Uterus (tissue), 4 donors: ENCODE measurements around the gene MLF2. TPM values are rescaled to one million over a fixed set of nuclear protein-coding genes. Genes with fewer than 3 reads are reported as not detected.

Source experiments
- DNase-seq, 2 donors: peaks; one replicate each; pipeline ENCODE4 v3.0.0-alpha.2; 2019 to 2020
- H3K27ac ChIP-seq, 2 donors: fragments of 200-600 bp; sonication (generic); 1 replicate in 1 of 2; 2 replicates in 1 of 2; pipeline ENCODE4 v1.5.1; 2016 to 2018
- H3K27me3 ChIP-seq, 2 donors: fragments of 200-600 bp; sonication (generic); one replicate each; pipeline ENCODE4 v1.5.1; 2018 to 2019; ENCODE audit warnings: control low read depth in 1 of 2
- H3K36me3 ChIP-seq, 2 donors: fragments of 200-600 bp; sonication (generic); one replicate each; pipeline ENCODE4 v1.5.1; 2019; ENCODE audit warnings: control low read depth in 1 of 2
- H3K4me1 ChIP-seq, 2 donors: fragments of 200-600 bp; sonication (generic); one replicate each; pipeline ENCODE4 v1.5.1; 2018 to 2019; ENCODE audit warnings: control low read depth in 1 of 2
- H3K4me3 ChIP-seq, 2 donors: fragments of 200-600 bp; sonication (generic); 1 replicate in 1 of 2; 2 replicates in 1 of 2; pipeline ENCODE4 v1.5.1; 2018 to 2019; ENCODE audit warnings: mild to moderate bottlenecking in 1 of 2
- H3K9me3 ChIP-seq, 2 donors: fragments of 200-600 bp; sonication (generic); one replicate each; pipeline ENCODE4 v1.5.1; 2019; ENCODE audit warnings: control low read depth in 1 of 2
- POLR2A ChIP-seq, 2 donors: fragments of 450-650 bp; IDR thresholded peaks; one replicate each; pipeline ENCODE4 v1.6.1; 2016; ENCODE audit warnings: antibody characterized with exemption in 2 of 2, mild to moderate bottlenecking in 1 of 2, moderate library complexity in 1 of 2
- intact Hi-C: fragments of 100-400 bp; cut with DNase I; formaldehyde crosslinking; loops from one replicate; pipeline ENCODE4 v1.15.1; 2023; ENCODE audit warnings: low total_unique reads
- total RNA-seq, 4 donors: library from RNA; depleted of rRNA in 3 of 4; stranded (reverse); fragments of >200 nt in 3 of 4; gene quantifications; one replicate each; pipeline versions ENCODE4 v1.1.0 to v1.2.4, GENCODE V29; 2014 to 2023
- TF ChIP-seq, protein P1 (sequence below), 4 experiments: fragments of 200-600 bp in 2 of 4; fragments of 450-650 bp in 2 of 4; sonication (generic) in 2 of 4; IDR thresholded peaks; one replicate each; pipeline ENCODE4 v1.5.1; 2016 to 2019; ENCODE audit warnings: antibody characterized with exemption in 4 of 4, mild to moderate bottlenecking in 2 of 4, moderate library complexity in 1 of 4
- donor health status: DM: yes; HTN: yes; CAD: no.

The MLF2 gene
- total RNA-seq, 4 donors from 2014 or later = 124 to 408 (median 147) TPM

- no peaks in the 10 kb centered on the region for H3K36me3 ChIP-seq
- no peak for TF ChIP-seq POLR2A (IDR thresholded peaks at IDR 0.05)
- TF ChIP-seq, protein P1, sequence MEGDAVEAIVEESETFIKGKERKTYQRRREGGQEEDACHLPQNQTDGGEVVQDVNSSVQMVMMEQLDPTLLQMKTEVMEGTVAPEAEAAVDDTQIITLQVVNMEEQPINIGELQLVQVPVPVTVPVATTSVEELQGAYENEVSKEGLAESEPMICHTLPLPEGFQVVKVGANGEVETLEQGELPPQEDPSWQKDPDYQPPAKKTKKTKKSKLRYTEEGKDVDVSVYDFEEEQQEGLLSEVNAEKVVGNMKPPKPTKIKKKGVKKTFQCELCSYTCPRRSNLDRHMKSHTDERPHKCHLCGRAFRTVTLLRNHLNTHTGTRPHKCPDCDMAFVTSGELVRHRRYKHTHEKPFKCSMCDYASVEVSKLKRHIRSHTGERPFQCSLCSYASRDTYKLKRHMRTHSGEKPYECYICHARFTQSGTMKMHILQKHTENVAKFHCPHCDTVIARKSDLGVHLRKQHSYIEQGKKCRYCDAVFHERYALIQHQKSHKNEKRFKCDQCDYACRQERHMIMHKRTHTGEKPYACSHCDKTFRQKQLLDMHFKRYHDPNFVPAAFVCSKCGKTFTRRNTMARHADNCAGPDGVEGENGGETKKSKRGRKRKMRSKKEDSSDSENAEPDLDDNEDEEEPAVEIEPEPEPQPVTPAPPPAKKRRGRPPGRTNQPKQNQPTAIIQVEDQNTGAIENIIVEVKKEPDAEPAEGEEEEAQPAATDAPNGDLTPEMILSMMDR (IDR thresholded peaks at IDR 0.05) = no peak
- intact Hi-C loops = no loop called here
These were observed 22.5 kb upstream of the MLF2 start for GRCh38 chr12:6775185-6776174.

DNA sequence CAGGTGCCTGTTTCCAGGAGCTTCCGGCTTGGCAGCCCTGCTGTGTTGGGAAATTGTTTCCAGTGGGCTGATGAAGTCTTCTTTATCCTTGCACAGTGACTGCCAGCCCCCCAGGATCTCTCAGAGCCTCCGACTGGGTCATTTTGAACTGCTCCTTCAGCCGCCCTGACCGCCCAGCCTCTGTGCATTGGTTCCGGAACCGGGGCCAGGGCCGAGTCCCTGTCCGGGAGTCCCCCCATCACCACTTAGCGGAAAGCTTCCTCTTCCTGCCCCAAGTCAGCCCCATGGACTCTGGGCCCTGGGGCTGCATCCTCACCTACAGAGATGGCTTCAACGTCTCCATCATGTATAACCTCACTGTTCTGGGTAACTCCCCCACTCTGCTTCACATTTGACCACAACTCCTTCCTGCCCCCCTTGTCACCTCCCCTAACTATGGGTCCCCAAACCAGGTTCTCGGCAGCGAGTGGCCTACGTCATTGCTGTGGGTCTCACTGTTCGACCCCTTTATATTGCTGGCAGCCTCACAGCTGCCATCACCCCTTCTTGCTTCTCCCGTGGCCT lies 21.6 kb upstream of the MLF2 start:
- TF ChIP-seq, protein P1 (IDR thresholded peaks at IDR 0.05) = no peak
- no peak for TF ChIP-seq POLR2A (IDR thresholded peaks at IDR 0.05)
- no peaks in the 10 kb centered on the region for H3K36me3 ChIP-seq
- no peaks in the 10 kb centered on the region for H3K9me3 ChIP-seq
- H3K27ac ChIP-seq = peak overlapping the region; percentile 74 to 98
- no peak for DNase-seq
- no peaks in the 10 kb centered on the region for H3K4me1 ChIP-seq
- intact Hi-C loops = no loop called here
- H3K4me3 ChIP-seq = no peak overlapping the region
- H3K27me3 ChIP-seq = no peaks in the 10 kb centered on the region

More at GRCh38 chr12:6775185-6776174, 22.5 kb upstream of the MLF2 start:
- Histone ChIP-seq H3K27ac (no peak overlapping the region), H3K9me3 (no peaks in the 10 kb centered on the region), H3K4me1 (no peaks in the 10 kb centered on the region), H3K27me3 (no peaks in the 10 kb centered on the region), H3K4me3 (no peak overlapping the region)
- no peak for DNase-seq

DNA sequence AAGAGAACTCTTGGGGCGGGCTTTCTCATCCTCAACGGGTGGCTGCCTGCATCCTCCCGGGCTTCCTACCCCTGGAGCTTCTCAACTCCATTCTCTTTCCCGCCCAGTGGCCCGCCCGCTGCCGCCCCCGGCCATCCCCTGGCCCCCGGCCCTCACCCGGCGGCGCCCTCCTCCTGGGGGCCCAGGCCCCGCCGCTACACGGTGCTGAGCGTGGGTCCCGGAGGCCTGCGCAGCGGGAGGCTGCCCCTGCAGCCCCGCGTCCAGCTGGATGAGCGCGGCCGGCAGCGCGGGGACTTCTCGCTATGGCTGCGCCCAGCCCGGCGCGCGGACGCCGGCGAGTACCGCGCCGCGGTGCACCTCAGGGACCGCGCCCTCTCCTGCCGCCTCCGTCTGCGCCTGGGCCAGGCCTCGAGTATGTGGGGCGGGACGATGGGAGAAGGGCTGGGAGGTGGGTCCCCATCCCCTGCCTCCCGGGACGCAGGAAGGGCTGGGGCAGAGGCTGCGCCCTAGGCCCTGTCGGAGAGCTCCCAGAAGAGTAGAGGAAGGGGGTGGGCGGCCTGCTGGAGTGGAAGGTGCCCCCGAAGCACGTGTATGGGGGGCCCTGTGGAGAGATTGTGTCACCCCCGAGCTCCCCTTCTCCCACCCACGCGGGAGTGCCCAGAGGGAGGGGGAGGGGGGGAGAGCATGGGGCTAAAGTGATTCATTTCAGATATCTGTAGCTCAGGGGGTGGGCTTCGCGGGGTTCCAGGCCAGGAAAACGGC lies 20.8 kb upstream of the MLF2 start:
- no peak for TF ChIP-seq POLR2A (IDR thresholded peaks at IDR 0.05)
- TF ChIP-seq, protein P1 (IDR thresholded peaks at IDR 0.05) = no peak
- peak overlapping the region in 1 of 2 donors; percentile 41 for H3K4me3 ChIP-seq
- H3K9me3 ChIP-seq = no peaks in the 10 kb centered on the region
- no peaks in the 10 kb centered on the region for H3K36me3 ChIP-seq
- no peak for DNase-seq
- H3K27me3 ChIP-seq = no peaks in the 10 kb centered on the region
- peaks cover 0 to under 1% of the 10 kb centered on the region in 2 donors for H3K4me1 ChIP-seq
- peak overlapping the region; percentile 74 to 98 for H3K27ac ChIP-seq
- intact Hi-C loops = no loop called here

- TF ChIP-seq POLR2A (IDR thresholded peaks at IDR 0.05) = no peak
- TF ChIP-seq, protein P1 (IDR thresholded peaks at IDR 0.05) = no peak
- Histone ChIP-seq H3K36me3 (no peaks in the 10 kb centered on the region), H3K27ac (peak overlapping the region; percentile 74 to 98), H3K9me3 (no peaks in the 10 kb centered on the region), H3K4me3 (peak overlapping the region in 1 of 2 donors; percentile 41), H3K27me3 (no peaks in the 10 kb centered on the region), H3K4me1 (peaks cover 0 to 4% of the 10 kb centered on the region in 2 donors)
- intact Hi-C loops = no loop called here
- no peak for DNase-seq
These were observed 20.0 kb upstream of the MLF2 start for GRCh38 chr12:6772726-6773589.
